ENCODE results near the gene ATP6V0D1.

Gene ATP6V0D1

GRCh38 chr16:67486805-67487204 is 5.8 kb upstream of the ATP6V0D1 start:
- TF ChIP-seq, protein P1, sequence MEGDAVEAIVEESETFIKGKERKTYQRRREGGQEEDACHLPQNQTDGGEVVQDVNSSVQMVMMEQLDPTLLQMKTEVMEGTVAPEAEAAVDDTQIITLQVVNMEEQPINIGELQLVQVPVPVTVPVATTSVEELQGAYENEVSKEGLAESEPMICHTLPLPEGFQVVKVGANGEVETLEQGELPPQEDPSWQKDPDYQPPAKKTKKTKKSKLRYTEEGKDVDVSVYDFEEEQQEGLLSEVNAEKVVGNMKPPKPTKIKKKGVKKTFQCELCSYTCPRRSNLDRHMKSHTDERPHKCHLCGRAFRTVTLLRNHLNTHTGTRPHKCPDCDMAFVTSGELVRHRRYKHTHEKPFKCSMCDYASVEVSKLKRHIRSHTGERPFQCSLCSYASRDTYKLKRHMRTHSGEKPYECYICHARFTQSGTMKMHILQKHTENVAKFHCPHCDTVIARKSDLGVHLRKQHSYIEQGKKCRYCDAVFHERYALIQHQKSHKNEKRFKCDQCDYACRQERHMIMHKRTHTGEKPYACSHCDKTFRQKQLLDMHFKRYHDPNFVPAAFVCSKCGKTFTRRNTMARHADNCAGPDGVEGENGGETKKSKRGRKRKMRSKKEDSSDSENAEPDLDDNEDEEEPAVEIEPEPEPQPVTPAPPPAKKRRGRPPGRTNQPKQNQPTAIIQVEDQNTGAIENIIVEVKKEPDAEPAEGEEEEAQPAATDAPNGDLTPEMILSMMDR (IDR thresholded peaks at IDR 0.05; ENCODE audit: control extremely low read depth, extremely low read depth, low read depth, missing control alignments), result no peak
- CTCF ChIA-PET, result interaction anchor here (1.3 to 17.0 kb wide), 4 partner anchors 26 to 227 kb away, joined by 3 to 238 read pairs (median 13); no protein-coding TSS in a partner anchor
- no peak for DNase-seq (ENCODE audit: extremely low spot score)
- POLR2A ChIA-PET, result no interaction called here

- ChIA-PET CTCF (interaction anchor here (0.7 to 7.5 kb wide), 6 partner anchors 9 to 79 kb away, joined by 3 to 76 read pairs (median 34); no protein-coding TSS in a partner anchor), POLR2A (no interaction called here)
- no peak for DNase-seq (ENCODE audit: extremely low spot score)
- TF ChIP-seq, protein P1 (IDR thresholded peaks at IDR 0.05; ENCODE audit: control extremely low read depth, extremely low read depth, low read depth, missing control alignments), result no peak
Measured at GRCh38 chr16:67483731-67484525, 3.0 kb upstream of the ATP6V0D1 start.

GRCh38 chr16:67483150-67483549 is 2.2 kb upstream of the ATP6V0D1 start, which contains the start of gene AGRP:
TSS of gene AGRP (minus strand) at chr16:67483547. CDS start at chr16:67483398, 149 bp downstream.
- CTCF ChIA-PET, result interaction anchor here (1.1 to 7.5 kb wide), 4 partner anchors 10 to 65 kb away, joined by 3 to 76 read pairs (median 54); no protein-coding TSS in a partner anchor
- TF ChIP-seq, protein P1 (IDR thresholded peaks at IDR 0.05; ENCODE audit: control extremely low read depth, extremely low read depth, low read depth, missing control alignments), result no peak
- DNase-seq (ENCODE audit: extremely low spot score), result no peak
- POLR2A ChIA-PET, result no interaction called here

- TF ChIP-seq, protein P1 (IDR thresholded peaks at IDR 0.05; ENCODE audit: control extremely low read depth, extremely low read depth, low read depth, missing control alignments), result no peak
- DNase-seq (ENCODE audit: extremely low spot score), result no peak
- CTCF ChIA-PET, result interaction anchor here (1.1 to 7.5 kb wide), 10 partner anchors 11 to 185 kb away, joined by 3 to 76 read pairs (median 17); partner anchors contain the start of genes C16orf86 and ENKD1
- POLR2A ChIA-PET, result interaction anchor here (0.6 to 1.2 kb wide), 2 partner anchors 10 to 84 kb away, joined by 3 read pairs; no protein-coding TSS in a partner anchor
Measured at GRCh38 chr16:67482233-67482924, 1.4 kb upstream of the ATP6V0D1 start.

DNA sequence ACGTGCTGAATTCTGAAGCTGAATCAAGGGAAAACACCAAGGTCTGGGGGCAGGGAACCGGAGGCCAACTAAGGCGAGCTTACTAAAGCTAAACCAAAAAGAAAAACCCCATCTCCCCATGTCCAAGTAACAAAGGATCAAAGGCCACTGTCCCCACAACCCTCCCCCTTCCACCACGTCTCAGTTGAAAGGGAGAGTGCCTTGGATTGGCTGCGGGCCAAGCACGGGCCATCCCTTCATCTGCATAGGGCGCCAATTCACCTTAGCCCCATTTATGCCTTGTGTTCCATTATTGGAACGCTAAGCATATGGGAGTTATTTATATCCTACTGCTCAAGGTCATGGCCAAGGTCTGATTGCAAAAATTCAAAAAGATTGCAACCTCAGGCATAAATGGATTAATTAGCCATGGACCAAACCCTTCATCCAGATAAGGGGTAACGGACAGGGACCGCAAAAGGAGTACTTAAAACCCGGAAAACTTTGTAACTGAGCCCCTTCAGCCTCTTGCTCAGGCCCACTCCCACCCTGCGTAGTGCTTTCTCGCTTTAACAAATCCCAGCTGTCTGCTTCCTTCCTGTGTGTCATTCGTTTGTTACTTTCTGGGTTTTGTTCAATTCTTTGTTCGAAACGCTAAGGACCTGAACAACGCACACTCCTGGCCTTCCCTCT is 740 bp upstream of the ATP6V0D1 start:
- POLR2A ChIA-PET, result interaction anchor here (0.7 to 1.2 kb wide), 5 partner anchors 11 to 80 kb away, joined by 3 to 4 read pairs (median 3); no protein-coding TSS in a partner anchor
- TF ChIP-seq, protein P1 (IDR thresholded peaks at IDR 0.05; ENCODE audit: control extremely low read depth, extremely low read depth, low read depth, missing control alignments), result no peak
- DNase-seq (ENCODE audit: extremely low spot score), result no peak
- CTCF ChIA-PET, result interaction anchor here (0.6 to 7.5 kb wide), 41 partner anchors 10 to 301 kb away, joined by 3 to 76 read pairs (median 4); partner anchors contain the start of genes ACD, C16orf86, CARMIL2 and CTCF
